ENCODE results near the gene AKAP8.

GRCh38 chr19:15426485-15427349, 47.1 kb upstream of the AKAP8 start:
- no peak for TF ChIP-seq CTCF (IDR thresholded peaks at IDR 0.05)
- TF ChIP-seq POLR2A (IDR thresholded peaks at IDR 0.05) = no peak
